ENCODE measurements around the gene NRK.

DNA sequence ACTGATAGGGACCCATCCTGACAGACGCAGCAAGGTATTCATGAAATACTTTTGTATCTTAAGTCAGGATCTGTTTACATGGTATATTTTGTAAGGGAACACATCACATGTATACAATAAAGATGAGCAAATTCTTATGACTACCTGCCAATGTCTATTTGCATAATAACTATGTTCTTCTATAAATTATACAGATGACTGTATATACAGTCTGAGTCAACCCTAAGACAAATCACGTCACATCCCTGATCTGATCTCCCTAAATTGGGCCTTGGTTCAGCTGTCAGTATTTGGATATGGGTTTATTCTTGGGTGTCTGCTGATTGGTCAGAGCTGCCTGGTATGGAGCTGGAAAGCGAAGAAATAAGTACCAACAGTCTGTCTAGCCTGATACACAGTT, 122.9 kb downstream of the NRK start:
- TF ChIP-seq, protein P1, sequence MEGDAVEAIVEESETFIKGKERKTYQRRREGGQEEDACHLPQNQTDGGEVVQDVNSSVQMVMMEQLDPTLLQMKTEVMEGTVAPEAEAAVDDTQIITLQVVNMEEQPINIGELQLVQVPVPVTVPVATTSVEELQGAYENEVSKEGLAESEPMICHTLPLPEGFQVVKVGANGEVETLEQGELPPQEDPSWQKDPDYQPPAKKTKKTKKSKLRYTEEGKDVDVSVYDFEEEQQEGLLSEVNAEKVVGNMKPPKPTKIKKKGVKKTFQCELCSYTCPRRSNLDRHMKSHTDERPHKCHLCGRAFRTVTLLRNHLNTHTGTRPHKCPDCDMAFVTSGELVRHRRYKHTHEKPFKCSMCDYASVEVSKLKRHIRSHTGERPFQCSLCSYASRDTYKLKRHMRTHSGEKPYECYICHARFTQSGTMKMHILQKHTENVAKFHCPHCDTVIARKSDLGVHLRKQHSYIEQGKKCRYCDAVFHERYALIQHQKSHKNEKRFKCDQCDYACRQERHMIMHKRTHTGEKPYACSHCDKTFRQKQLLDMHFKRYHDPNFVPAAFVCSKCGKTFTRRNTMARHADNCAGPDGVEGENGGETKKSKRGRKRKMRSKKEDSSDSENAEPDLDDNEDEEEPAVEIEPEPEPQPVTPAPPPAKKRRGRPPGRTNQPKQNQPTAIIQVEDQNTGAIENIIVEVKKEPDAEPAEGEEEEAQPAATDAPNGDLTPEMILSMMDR (IDR thresholded peaks at IDR 0.05) = no peak
- no peak for TF ChIP-seq POLR2A (IDR thresholded peaks at IDR 0.05)
